CD4-positive, alpha-beta T cell (primary cell): ENCODE measurements around the gene PTPRN2. TPM values are rescaled to one million over a fixed set of nuclear protein-coding genes. Genes with fewer than 3 reads are reported as not detected.

Experiments
- ATAC-seq: fragments of 200-7000 bp; cut with Tn5 transposase; one replicate; pipeline ENCODE4 v1.10.0; 2022; ENCODE audit warnings: mild to moderate bottlenecking; ENCODE audit not compliant: poor library complexity
- CTCF ChIA-PET: fragments of 350-600 bp; sonication (Branson Sonifier 250); formaldehyde crosslinking; loops from one replicate; lab custom pipeline; 2021; ENCODE audit warnings: antibody characterized with exemption, inconsistent platforms; lab: Charles Lee
- POLR2A ChIA-PET: fragments of 350-600 bp; sonication (Branson Sonifier 250); formaldehyde crosslinking; loops from one replicate; lab custom pipeline; 2021; ENCODE audit warnings: antibody characterized with exemption, inconsistent platforms; lab: Charles Lee
- DNase-seq, 14 experiments: peaks; one replicate each; pipeline ENCODE4 v3.0.0-alpha.2; 2013 to 2020; ENCODE audit warnings: mixed read lengths in 2 of 14
- H3K27ac ChIP-seq, 2 donors: one replicate each; pipeline versions ENCODE4 v1.5.1 to v1.7.0; 2013; ENCODE audit warnings: low read length in 2 of 2, low read depth in 1 of 2, mild to moderate bottlenecking in 1 of 2
- H3K27me3 ChIP-seq, 2 experiments: 1 replicate in 1 of 2; 2 replicates in 1 of 2; pipeline versions ENCODE4 v1.6.1 to v1.7.0; 2013; ENCODE audit warnings: low read length in 2 of 2, control low read depth in 1 of 2, mild to moderate bottlenecking in 1 of 2, moderate library complexity in 1 of 2; ENCODE audit not compliant: insufficient read depth in 2 of 2, control insufficient read depth in 1 of 2
- H3K36me3 ChIP-seq: one replicate; pipeline ENCODE4 v1.6.1; 2013; ENCODE audit warnings: low read length, control low read depth; ENCODE audit not compliant: insufficient read depth
- H3K4me1 ChIP-seq: one replicate; pipeline ENCODE4 v1.6.1; 2013; ENCODE audit warnings: low read length, control low read depth; ENCODE audit not compliant: insufficient read depth
- H3K4me3 ChIP-seq: one replicate; pipeline ENCODE4 v1.5.1; 2013; ENCODE audit warnings: mild to moderate bottlenecking, low read length, moderate library complexity
- H3K9me3 ChIP-seq, 2 experiments: 1 replicate in 1 of 2; 2 replicates in 1 of 2; pipeline versions ENCODE4 v1.6.1 to v1.7.0; 2013; ENCODE audit warnings: low read length in 2 of 2, mild to moderate bottlenecking in 2 of 2, control low read depth in 1 of 2, moderate library complexity in 1 of 2; ENCODE audit not compliant: control insufficient read depth in 1 of 2, insufficient read depth in 1 of 2
- H3K27ac Mint-ChIP-seq: one replicate; pipeline ENCODE4 v1.8.0; 2020; ENCODE audit warnings: mixed read lengths
- H3K27me3 Mint-ChIP-seq: one replicate; pipeline ENCODE4 v1.8.0; 2021; ENCODE audit warnings: mixed read lengths
- H3K36me3 Mint-ChIP-seq: one replicate; pipeline ENCODE4 v1.8.0; 2021; ENCODE audit warnings: low read depth, mixed read lengths
- H3K4me1 Mint-ChIP-seq: one replicate; pipeline ENCODE4 v1.8.0; 2021; ENCODE audit warnings: low read depth, mixed read lengths
- H3K4me3 Mint-ChIP-seq: one replicate; pipeline ENCODE4 v1.8.0; 2020; ENCODE audit warnings: mild to moderate bottlenecking, mixed read lengths
- H3K9me3 Mint-ChIP-seq: one replicate; pipeline ENCODE4 v1.8.0; 2020; ENCODE audit warnings: mixed read lengths
- CTCF ChIP-seq: fragments of 200-600 bp; IDR thresholded peaks from one replicate; pipeline ENCODE4 v1.8.0; 2022; ENCODE audit warnings: antibody characterized with exemption, mild to moderate bottlenecking
- intact Hi-C, 2 experiments: fragments of 100-400 bp; cut with DNase I in 1 of 2; cut with micrococcal nuclease in 1 of 2; formaldehyde crosslinking; loops; one replicate each; pipeline versions ENCODE4 v1.15.1 to v1.9.0; 2023 to 2025; cut with DNase I, micrococcal nuclease
- total RNA-seq, 174 experiments: library from RNA in 2 of 174; stranded (reverse) in 2 of 174; gene quantifications; one replicate each; pipeline ENCODE4 v1.2.3 and lab custom pipeline; 2021 to 2026

The PTPRN2 gene
- total RNA-seq, 2 experiments from 2014 or later, result 0.34 to 0.44 TPM

- no peaks in the 10 kb centered on the region for H3K36me3 Mint-ChIP-seq
- H3K4me3 ChIP-seq, result no peak overlapping the region
- H3K9me3 ChIP-seq, result no peaks in the 10 kb centered on the region
- intact Hi-C loops, result no loop called here
- no peak overlapping the region for H3K27ac ChIP-seq
- H3K4me3 Mint-ChIP-seq, result no peak overlapping the region
- no peak for ATAC-seq
- H3K4me1 Mint-ChIP-seq, result peaks cover 6% of the 10 kb centered on the region
- no peaks in the 10 kb centered on the region for H3K36me3 ChIP-seq
- H3K27me3 ChIP-seq, result no peaks in the 10 kb centered on the region
- ChIA-PET POLR2A (no interaction called here), CTCF (no interaction called here)
- no peak for TF ChIP-seq CTCF
- H3K27me3 Mint-ChIP-seq, result peaks cover 8% of the 10 kb centered on the region
- H3K9me3 Mint-ChIP-seq, result no peaks in the 10 kb centered on the region
- H3K27ac Mint-ChIP-seq, result no peak overlapping the region
- H3K4me1 ChIP-seq, result no peaks in the 10 kb centered on the region
- no peak for DNase-seq
These were observed 831.9 kb downstream of the PTPRN2 start for GRCh38 chr7:157755741-157756140.

GRCh38 chr7:157754416-157754790, 833.2 kb downstream of the PTPRN2 start:
- no peak for TF ChIP-seq CTCF
- no peak overlapping the region for H3K27ac ChIP-seq
- H3K36me3 Mint-ChIP-seq, result no peaks in the 10 kb centered on the region
- no peak overlapping the region for H3K4me3 Mint-ChIP-seq
- no peak overlapping the region for H3K27ac Mint-ChIP-seq
- H3K36me3 ChIP-seq, result no peaks in the 10 kb centered on the region
- no peaks in the 10 kb centered on the region for H3K4me1 Mint-ChIP-seq
- H3K4me1 ChIP-seq, result no peaks in the 10 kb centered on the region
- ATAC-seq (no peak), DNase-seq (no peak)
- no peaks in the 10 kb centered on the region for H3K9me3 Mint-ChIP-seq
- H3K4me3 ChIP-seq, result no peak overlapping the region
- CTCF ChIA-PET, result no interaction called here
- POLR2A ChIA-PET, result no interaction called here
- no peaks in the 10 kb centered on the region for H3K27me3 ChIP-seq
- H3K27me3 Mint-ChIP-seq, result no peaks in the 10 kb centered on the region
- intact Hi-C loops, result no loop called here
- no peaks in the 10 kb centered on the region for H3K9me3 ChIP-seq

- POLR2A ChIA-PET, result no interaction called here
- Histone ChIP-seq H3K9me3 (no peaks in the 10 kb centered on the region), H3K4me1 (no peaks in the 10 kb centered on the region), H3K27me3 (no peaks in the 10 kb centered on the region), H3K4me3 (no peak overlapping the region), H3K27ac (no peak overlapping the region), H3K36me3 (no peaks in the 10 kb centered on the region)
- no peak for TF ChIP-seq CTCF
- H3K27me3 Mint-ChIP-seq, result no peaks in the 10 kb centered on the region
- H3K27ac Mint-ChIP-seq, result no peak overlapping the region
- CTCF ChIA-PET, result no interaction called here
- no peak for ATAC-seq
- no peak overlapping the region for H3K4me3 Mint-ChIP-seq
- no peaks in the 10 kb centered on the region for H3K36me3 Mint-ChIP-seq
- no peak for DNase-seq
- intact Hi-C loops, result no loop called here
- no peaks in the 10 kb centered on the region for H3K9me3 Mint-ChIP-seq
- H3K4me1 Mint-ChIP-seq, result no peaks in the 10 kb centered on the region
These were observed 833.8 kb downstream of the PTPRN2 start for GRCh38 chr7:157753713-157754415.
